ENCODE data around the gene EPB41L5.

EPB41L5 gene

DNA sequence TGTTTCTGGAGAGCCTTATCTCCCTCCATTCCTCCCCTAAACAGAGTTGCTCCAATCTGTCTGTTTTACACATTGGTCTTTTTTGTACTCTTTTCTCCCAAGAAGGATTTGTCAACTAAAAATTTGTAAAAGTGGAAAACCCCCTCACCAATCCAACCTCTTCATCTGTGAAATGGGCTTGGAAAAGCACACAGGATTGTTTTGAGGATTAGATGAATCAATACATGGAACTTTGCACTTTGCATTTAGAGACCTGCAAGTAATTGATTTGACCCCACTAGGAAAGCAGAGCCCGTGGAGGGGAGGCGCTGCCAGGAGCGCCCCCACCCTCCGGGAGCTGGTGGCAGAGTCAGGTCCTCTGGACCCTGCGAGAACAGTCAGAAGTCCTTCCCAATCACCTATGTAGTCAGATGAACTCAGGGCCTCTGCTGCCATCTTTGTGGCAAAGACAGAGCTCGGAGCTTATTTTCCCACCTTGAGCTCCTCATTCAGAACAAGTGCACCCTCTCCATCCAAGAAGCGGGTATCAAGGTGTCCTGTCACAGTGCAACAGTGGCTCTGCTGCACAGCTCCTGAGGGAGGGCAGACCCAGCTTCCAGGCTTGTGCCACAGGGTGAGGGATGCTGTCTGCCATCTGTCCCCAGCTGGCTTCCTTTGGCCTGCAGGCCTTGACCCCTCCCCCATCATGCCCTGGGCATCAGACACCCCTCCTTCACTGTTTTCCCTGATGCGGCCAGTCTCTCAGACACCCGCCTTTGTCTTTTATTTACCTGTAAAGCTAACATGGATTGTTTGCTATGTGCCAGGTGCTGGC lies 212.1 kb downstream of the EPB41L5 start:
- no peak for DNase-seq (ENCODE audit: low read depth in 2 of 2)

DNA sequence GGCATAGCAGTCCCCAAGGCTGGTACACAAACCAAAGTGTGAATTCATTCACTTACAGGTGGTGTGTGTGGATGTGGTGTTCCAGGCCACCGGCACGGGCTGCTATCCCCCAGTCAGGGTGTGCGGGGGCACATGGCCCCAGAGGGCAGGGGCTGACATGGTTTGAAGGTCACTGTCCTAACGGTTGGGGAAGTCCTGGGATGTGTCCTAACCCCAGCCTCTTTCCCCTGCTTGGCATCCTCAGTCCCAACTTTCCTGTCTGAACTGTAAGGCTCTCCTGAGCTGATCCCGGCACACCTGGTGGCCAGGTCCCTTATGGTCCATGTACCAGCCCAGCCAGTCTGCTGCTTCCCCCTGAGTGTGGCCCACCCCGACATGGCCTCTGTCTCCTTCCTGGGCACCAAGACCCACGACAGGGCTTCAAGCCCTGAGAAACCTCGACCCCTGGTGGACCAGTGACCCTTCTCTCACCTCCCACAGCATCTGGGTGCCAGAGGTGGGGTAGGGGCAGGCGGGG lies 212.7 kb downstream of the EPB41L5 start:
- no peak for DNase-seq (ENCODE audit: low read depth in 2 of 2)

DNA sequence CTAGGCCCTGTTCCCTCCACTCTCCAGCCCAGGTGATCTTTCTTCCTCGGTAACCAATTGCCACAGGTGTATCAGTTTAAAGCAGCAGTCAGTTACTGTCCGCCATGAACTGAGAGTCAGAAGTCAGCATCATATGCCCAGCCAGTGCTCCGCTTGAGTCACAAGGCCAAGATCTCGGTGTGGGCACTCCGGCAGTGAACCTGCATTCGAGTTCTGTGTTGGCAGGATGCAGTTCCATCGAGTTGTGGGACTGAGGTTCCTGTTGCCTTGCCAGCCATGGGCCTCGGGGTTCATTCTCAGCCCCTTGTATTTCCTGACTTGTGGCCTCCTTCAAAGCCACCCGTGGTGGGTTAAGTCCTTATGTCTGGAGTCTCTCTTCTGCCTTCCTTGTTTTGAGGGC lies 213.4 kb downstream of the EPB41L5 start:
- DNase-seq (ENCODE audit: low read depth in 2 of 2): no peak

DNA sequence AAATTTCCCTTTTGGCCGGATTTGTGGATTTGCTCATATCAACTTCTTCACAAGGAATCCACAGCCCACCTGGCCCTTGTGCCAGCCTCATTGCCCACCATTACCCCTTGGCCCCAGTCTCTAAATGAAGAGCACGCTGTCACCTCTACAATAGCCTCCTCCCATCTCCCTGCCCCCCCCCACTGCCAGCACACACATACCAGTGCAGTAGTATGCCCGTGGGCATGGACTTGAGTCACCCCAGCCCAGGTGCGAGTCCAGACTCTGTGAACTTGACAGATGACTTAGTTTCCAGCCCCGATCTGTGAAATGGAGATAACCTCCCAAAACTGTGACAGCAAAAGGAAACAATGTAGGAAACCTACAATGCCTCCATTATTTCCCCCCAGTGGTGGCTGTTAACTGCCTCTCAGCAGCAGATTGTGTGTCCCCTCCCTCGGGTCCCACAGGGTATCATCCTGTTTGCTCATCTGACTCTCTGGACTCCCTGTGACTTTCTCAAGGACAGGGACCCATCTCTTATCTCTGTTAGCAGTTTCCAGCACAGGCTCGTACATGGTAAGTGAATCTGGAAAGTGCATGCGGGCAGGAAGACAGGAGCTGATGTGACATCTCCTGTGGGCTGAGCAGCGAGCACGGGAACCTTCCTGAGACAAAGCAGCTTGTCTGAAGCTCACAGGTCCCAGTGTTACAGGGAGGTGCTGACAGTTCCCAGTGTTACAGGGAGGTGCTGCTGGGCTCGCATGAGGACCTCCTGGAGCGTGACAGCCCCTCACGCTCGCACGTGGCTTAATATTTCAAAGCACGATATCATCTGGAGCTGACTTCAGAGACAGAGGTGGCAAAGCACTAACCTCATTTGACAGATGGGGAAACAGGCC lies 214.5 kb downstream of the EPB41L5 start:
- DNase-seq (ENCODE audit: low read depth in 2 of 2): no peak

DNA sequence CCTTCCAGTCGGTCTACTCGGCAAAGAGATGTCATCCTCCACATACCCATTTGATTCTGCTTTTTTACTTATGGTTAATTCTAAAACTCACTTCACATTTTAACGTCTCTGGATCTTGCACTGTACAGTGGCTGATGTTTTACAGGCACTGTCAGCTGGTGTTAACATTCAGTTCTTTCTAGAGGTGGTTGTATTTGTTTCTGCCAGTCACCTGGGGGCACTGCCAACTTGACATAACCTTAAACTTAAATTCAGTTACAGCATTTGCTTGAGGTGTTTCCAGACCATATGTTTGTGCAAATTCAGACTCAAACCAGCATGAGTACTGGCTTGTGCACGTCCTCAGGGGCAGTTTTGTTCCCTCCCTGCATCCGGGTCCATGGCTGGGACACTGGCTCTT lies 215.6 kb downstream of the EPB41L5 start:
- DNase-seq (ENCODE audit: low read depth in 2 of 2): no peak

Data from stimulated activated CD4-positive, alpha-beta T cell treated with anti-CD3 and anti-CD28 coated beads, Interleukin-1b, Interleukin-23, amount 100 ng/mL, for 1 hour (primary cell).